SJCRH30 (cell line): ENCODE data around the gene GNAI3. TPM values are rescaled to one million over a fixed set of nuclear protein-coding genes. Genes with fewer than 3 reads are reported as not detected.

Experiments
- DNase-seq, 2 experiments: peaks; one replicate each; pipeline ENCODE4 v3.0.0-alpha.2; 2015 to 2020
- H3K27ac ChIP-seq: fragments of 250-450 bp; sonication (Bioruptor Pico); 2 replicates; pipeline ENCODE4 v1.5.1; 2020; ENCODE audit warnings: mild to moderate bottlenecking, moderate library complexity
- H3K27me3 ChIP-seq: fragments of 250-450 bp; sonication (Bioruptor Pico); 2 replicates; pipeline ENCODE4 v1.5.1; 2020; ENCODE audit warnings: mild to moderate bottlenecking, moderate library complexity
- H3K36me3 ChIP-seq: fragments of 250-450 bp; sonication (Bioruptor Pico); 2 replicates; pipeline ENCODE4 v1.5.1; 2020; ENCODE audit warnings: mild to moderate bottlenecking, moderate library complexity
- H3K4me1 ChIP-seq: fragments of 250-450 bp; sonication (Bioruptor Pico); 2 replicates; pipeline ENCODE4 v1.5.1; 2020; ENCODE audit warnings: mild to moderate bottlenecking, moderate library complexity
- H3K4me3 ChIP-seq: fragments of 250-450 bp; sonication (Bioruptor Pico); 2 replicates; pipeline ENCODE4 v1.5.1; 2020; ENCODE audit warnings: mild to moderate bottlenecking, moderate library complexity
- H3K9me3 ChIP-seq: fragments of 250-450 bp; sonication (Bioruptor Pico); replicated peaks from 2 replicates; pipeline ENCODE4 v1.5.1; 2020; ENCODE audit warnings: mild to moderate bottlenecking, moderate library complexity
- total RNA-seq: library from RNA; depleted of rRNA; stranded (reverse); fragments of >200 nt; shearing (Covaris generic); gene quantifications from 2 replicates; pipeline ENCODE4 v1.2.3, GENCODE V29; 2014; rRNA removed

Gene GNAI3
- total RNA-seq, 1 experiment from 2014 or later: 13.4 TPM

DNA sequence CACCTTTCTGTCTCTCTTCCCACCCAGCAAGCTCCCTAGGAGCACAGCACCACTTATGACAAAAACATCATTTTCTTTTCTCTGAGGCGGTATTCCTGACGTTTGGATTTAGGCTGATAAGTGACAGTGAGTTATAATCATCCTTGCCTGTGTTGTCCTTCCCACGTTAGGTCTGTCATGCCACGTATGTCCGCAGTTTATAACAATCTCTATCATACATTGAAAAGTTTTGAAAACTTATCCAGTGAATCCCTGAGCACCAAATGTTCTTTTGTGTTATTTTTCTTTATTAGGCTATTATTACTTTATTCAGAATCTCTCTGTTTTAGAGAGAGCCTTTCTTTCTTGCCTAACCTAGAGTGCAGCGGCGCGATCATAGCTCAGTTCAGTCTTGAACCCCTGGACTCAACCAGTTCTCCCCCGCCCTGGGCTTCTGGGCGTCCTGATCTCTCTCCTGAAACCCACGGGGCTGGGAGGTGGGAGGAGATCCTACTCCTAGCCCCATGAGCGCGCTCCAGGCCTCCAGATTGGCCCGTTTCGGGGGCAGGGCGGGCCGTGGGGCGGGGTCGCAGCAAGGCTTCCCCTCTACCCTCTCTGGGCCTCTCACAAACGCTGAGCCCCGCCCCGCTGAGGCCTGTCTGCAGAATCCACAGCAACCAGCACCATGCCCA lies 119.2 kb downstream of the GNAI3 start, which contains the start of gene GSTM2:
TSS of gene GSTM2 (plus strand) at position 606 of the 671 bp plus-strand sequence. CDS start at position 665, 59 bp downstream.
- peak; percentile 90 for DNase-seq

More for the DNA sequence above, 119.2 kb downstream of the GNAI3 start, which contains the start of gene GSTM2:
- H3K27me3 ChIP-seq: no peaks in the 10 kb centered on the region
- no peaks in the 10 kb centered on the region for H3K9me3 ChIP-seq
- no peaks in the 10 kb centered on the region for H3K36me3 ChIP-seq
- peak within 1 kb of the TSS; percentile 48 for H3K4me3 ChIP-seq
- H3K27ac ChIP-seq: no peak within 1 kb of the TSS
- peaks cover 5% of the 10 kb centered on the region; the same call in 1 of the 2 replicates for H3K4me1 ChIP-seq

Other genes with a start within 250 kb of the GNAI3 start
- 5.8 and 5.9 TPM in 2 replicates for gene MYBPHL, start 241.6 kb upstream of the GNAI3 start, total RNA-seq
- gene SORT1, start 150.7 kb upstream of the GNAI3 start, total RNA-seq: 36.9 and 41.1 TPM in 2 replicates
- 81.9 and 82.3 TPM in 2 replicates for gene PSMA5, start 122.2 kb upstream of the GNAI3 start, total RNA-seq
- gene SYPL2, start 82.1 kb upstream of the GNAI3 start, total RNA-seq: 0.65 and 0.86 TPM in 2 replicates
- 7.0 and 9.1 TPM in 2 replicates for gene ATXN7L2, start 64.7 kb upstream of the GNAI3 start, total RNA-seq
- 8.4 and 9.7 TPM in 2 replicates for gene CYB561D1, start 54.5 kb upstream of the GNAI3 start, total RNA-seq
- 0.58 and 0.59 TPM in 2 replicates for gene AMIGO1, start 38.9 kb upstream of the GNAI3 start, total RNA-seq
- gene GPR61, start 8.7 kb upstream of the GNAI3 start, total RNA-seq: 0.20 and 0.57 TPM in 2 replicates
- gene GNAT2, start 71.0 kb downstream of the GNAI3 start, total RNA-seq: 0.08 and 0.24 TPM in 2 replicates
- 37.0 and 42.6 TPM in 2 replicates for gene AMPD2, start 71.2 kb downstream of the GNAI3 start, total RNA-seq
- gene GSTM4, start 107.5 kb downstream of the GNAI3 start, total RNA-seq: 2.5 and 3.0 TPM in 2 replicates
- 3.4 and 5.9 TPM in 2 replicates for gene GSTM2, start 119.4 kb downstream of the GNAI3 start, total RNA-seq
- not detected in 2 replicates for gene GSTM1, start 139.2 kb downstream of the GNAI3 start, total RNA-seq
- gene GSTM5, start 163.6 kb downstream of the GNAI3 start, total RNA-seq: 0.02 TPM in 1 of 2 replicates, not detected in the other
- gene GSTM3, start 192.4 kb downstream of the GNAI3 start, total RNA-seq: 31.4 and 32.1 TPM in 2 replicates
- gene EPS8L3, start 215.3 kb downstream of the GNAI3 start, total RNA-seq: not detected in 2 replicates